ENCODE measurements around the gene TMPRSS13.

The TMPRSS13 gene

DNA sequence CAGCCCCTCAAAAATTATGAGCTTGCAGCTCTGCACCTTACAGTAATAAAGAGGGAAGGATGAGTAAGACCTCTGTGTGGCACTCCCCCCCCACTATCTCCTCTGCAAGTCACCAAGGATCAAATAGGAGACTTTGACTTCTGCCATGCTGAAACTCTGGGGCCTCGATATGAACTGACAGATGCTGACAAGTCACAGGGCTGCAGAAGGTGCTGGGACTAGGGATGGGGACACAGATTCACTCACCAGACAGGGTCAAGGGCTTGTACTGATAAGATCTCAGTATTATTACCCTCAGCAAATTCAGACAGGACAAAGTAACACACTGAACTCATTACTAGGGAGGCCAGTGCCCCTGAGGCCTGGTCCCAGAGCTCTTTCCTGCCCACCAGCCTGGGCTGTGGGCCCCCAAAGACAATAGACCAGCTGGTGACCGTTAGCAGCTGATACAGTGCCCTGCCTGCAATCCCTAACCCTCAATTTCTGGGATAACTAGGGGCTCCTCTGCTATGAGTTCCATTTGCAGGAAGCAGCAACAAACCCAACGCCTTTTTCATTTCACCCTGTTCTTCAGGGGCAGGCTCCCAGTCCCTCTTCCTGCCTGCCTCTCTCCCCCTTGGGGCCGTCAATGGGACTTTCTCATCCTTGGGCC is 20.1 kb downstream of the TMPRSS13 start:
- ATAC-seq (ENCODE audit: insufficient read depth, low read depth) (no peak), DNase-seq (peak; percentile 16)
- no peaks in the 10 kb centered on the region for H3K36me3 ChIP-seq (ENCODE audit: insufficient read depth, low read length)
- H3K9me3 ChIP-seq (ENCODE audit: insufficient read depth, low read length, severe bottlenecking) = no peaks in the 10 kb centered on the region
- no peak overlapping the region for H3K9ac ChIP-seq (ENCODE audit: low read depth, low read length)
- no peak overlapping the region for H3K4me3 ChIP-seq (ENCODE audit: low read depth in 1 of 2, low read length in 2 of 2)
- no peaks in the 10 kb centered on the region for H4K20me1 ChIP-seq (ENCODE audit: insufficient read depth, low read length)
- H3K4me1 ChIP-seq (ENCODE audit: insufficient read depth, low read length) = peaks cover 54% of the 10 kb centered on the region
- no peak for TF ChIP-seq EZH2 (IDR thresholded peaks at IDR 0.05; ENCODE audit: borderline replicate concordance, low read depth, low read length, severe bottlenecking)
- TF ChIP-seq, protein P1, sequence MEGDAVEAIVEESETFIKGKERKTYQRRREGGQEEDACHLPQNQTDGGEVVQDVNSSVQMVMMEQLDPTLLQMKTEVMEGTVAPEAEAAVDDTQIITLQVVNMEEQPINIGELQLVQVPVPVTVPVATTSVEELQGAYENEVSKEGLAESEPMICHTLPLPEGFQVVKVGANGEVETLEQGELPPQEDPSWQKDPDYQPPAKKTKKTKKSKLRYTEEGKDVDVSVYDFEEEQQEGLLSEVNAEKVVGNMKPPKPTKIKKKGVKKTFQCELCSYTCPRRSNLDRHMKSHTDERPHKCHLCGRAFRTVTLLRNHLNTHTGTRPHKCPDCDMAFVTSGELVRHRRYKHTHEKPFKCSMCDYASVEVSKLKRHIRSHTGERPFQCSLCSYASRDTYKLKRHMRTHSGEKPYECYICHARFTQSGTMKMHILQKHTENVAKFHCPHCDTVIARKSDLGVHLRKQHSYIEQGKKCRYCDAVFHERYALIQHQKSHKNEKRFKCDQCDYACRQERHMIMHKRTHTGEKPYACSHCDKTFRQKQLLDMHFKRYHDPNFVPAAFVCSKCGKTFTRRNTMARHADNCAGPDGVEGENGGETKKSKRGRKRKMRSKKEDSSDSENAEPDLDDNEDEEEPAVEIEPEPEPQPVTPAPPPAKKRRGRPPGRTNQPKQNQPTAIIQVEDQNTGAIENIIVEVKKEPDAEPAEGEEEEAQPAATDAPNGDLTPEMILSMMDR (IDR thresholded peaks at IDR 0.05; ENCODE audit: borderline replicate concordance, extremely low read depth, low read length, poor library complexity, severe bottlenecking) = no peak
- H3K4me2 ChIP-seq (ENCODE audit: insufficient read depth, low read length) = peak overlapping the region; percentile 66; the same call in 1 of the 2 replicates
- H3K27ac ChIP-seq (ENCODE audit: low read length) = peak overlapping the region; percentile 88
- H3K79me2 ChIP-seq (ENCODE audit: insufficient read depth, low read length) = no peaks in the 10 kb centered on the region; the same call in 1 of the 2 replicates
- no peaks in the 10 kb centered on the region for H3K27me3 ChIP-seq (ENCODE audit: insufficient read depth, low read length, poor library complexity)
- no peak overlapping the region for H2AFZ ChIP-seq (ENCODE audit: low read depth, low read length)

DNA sequence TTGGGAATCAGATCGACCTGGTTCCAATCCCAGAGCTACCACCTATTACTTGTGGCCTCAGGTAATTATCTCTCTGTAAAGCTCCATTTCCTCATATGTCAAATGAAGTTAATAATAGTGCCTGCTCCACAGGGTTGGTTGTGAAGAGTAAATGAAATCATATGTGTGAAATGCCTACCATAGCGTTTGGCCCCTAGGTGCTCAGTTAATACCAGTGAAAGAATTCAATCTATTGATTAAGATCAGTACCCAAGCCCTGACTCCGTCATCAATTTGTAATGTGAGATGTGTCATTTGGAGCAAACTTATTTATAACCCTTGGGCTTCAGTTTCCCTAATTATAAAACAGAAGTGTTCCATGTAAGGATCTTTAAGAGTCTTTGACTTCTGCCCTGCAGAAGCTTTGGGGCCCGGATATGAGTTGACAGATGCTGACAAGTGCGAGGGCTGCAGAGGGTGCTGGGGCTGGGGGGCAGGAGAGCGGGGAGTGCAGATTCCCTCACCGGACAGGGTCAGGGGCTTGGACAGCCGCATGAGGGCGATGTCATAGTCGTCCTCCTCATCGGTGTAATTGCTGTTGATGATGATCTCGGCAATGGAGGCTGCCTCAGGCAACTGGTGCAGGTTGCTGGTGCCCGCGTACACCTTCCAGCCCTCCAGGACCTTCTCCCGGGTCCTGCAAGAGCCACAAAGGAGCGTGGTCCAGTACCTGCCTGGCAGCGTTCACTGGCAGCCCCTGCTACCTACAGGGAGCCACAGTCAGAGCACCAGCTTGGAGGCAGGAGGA is 20.9 kb downstream of the TMPRSS13 start:
- H3K9ac ChIP-seq (ENCODE audit: low read depth, low read length) = peak overlapping the region; percentile 59
- H3K9me3 ChIP-seq (ENCODE audit: insufficient read depth, low read length, severe bottlenecking) = no peaks in the 10 kb centered on the region
- peak overlapping the region; percentile 19 to 56; a peak in 3 of 4 replicates for H3K4me3 ChIP-seq (ENCODE audit: low read depth in 1 of 2, low read length in 2 of 2)

DNA sequence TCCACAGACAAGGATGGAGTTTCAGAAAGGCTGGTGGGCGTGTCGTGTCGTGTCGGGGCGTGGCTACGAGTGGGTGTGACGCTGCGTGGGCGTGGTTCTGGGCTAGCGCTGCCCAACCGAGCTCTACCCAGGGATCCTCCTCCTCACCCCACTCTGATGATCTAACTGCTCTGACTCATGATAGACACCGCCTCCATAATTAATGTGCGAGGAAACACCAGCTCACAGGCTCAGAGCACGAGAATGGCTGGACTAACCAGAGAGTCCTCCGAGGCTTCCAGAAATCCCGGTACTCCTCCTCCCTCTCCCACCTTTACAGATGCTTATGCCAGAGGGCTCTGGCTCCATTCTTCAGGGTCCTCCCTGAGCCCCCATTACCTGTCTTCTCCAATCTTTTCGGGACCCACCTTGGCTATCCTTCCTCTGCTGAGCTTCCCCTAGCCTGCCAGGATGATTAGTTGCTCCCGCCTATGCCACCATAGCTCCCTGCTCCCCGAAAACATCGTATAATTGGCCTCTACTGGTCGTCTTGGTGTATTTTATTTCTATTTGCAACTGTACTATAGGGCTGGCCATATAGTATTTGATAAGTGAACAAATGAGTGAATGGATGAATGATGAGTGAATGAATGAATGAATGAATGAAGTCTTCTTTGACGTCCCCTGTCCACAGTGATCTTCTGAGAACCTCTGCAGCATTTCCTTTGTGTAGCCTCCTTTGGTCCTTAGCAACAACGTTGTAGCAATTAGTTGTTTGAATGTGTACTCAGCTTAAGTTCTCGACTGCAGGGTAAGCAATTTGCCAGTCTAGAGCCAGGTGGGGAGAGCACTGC is 21.7 kb downstream of the TMPRSS13 start:
- H2AFZ ChIP-seq (ENCODE audit: low read depth, low read length) = peak overlapping the region; percentile 56; the same call in 1 of the 2 replicates
- H3K4me2 ChIP-seq (ENCODE audit: insufficient read depth, low read length) = peak overlapping the region; percentile 66
- peak overlapping the region; percentile 19 to 56; a peak in 3 of 4 replicates for H3K4me3 ChIP-seq (ENCODE audit: low read depth in 1 of 2, low read length in 2 of 2)
- DNase-seq (peak; percentile 88), ATAC-seq (ENCODE audit: insufficient read depth, low read depth) (peak; percentile 93)
- peak overlapping the region; percentile 88 for H3K27ac ChIP-seq (ENCODE audit: low read length)
- TF ChIP-seq, protein P1 (IDR thresholded peaks at IDR 0.05; ENCODE audit: borderline replicate concordance, extremely low read depth, low read length, poor library complexity, severe bottlenecking) = no peak
- no peaks in the 10 kb centered on the region for H3K9me3 ChIP-seq (ENCODE audit: insufficient read depth, low read length, severe bottlenecking)
- peak overlapping the region; percentile 59 for H3K9ac ChIP-seq (ENCODE audit: low read depth, low read length)
- no peaks in the 10 kb centered on the region; the same call in 1 of the 2 replicates for H3K79me2 ChIP-seq (ENCODE audit: insufficient read depth, low read length)
- H3K36me3 ChIP-seq (ENCODE audit: insufficient read depth, low read length) = no peaks in the 10 kb centered on the region
- H4K20me1 ChIP-seq (ENCODE audit: insufficient read depth, low read length) = no peaks in the 10 kb centered on the region
- no peaks in the 10 kb centered on the region for H3K27me3 ChIP-seq (ENCODE audit: insufficient read depth, low read length, poor library complexity)
- peaks cover 50% of the 10 kb centered on the region for H3K4me1 ChIP-seq (ENCODE audit: insufficient read depth, low read length)

More for the DNA sequence above, 20.9 kb downstream of the TMPRSS13 start:
- peak; percentile 3 for DNase-seq
- H3K27me3 ChIP-seq (ENCODE audit: insufficient read depth, low read length, poor library complexity) = no peaks in the 10 kb centered on the region
- peaks cover 50% of the 10 kb centered on the region for H3K4me1 ChIP-seq (ENCODE audit: insufficient read depth, low read length)
- H3K4me2 ChIP-seq (ENCODE audit: insufficient read depth, low read length) = peak overlapping the region; percentile 66
- H2AFZ ChIP-seq (ENCODE audit: low read depth, low read length) = no peak overlapping the region
- H4K20me1 ChIP-seq (ENCODE audit: insufficient read depth, low read length) = no peaks in the 10 kb centered on the region
- no peaks in the 10 kb centered on the region for H3K36me3 ChIP-seq (ENCODE audit: insufficient read depth, low read length)
- no peak for TF ChIP-seq EZH2 (IDR thresholded peaks at IDR 0.05; ENCODE audit: borderline replicate concordance, low read depth, low read length, severe bottlenecking)
- TF ChIP-seq, protein P1 (IDR thresholded peaks at IDR 0.05; ENCODE audit: borderline replicate concordance, extremely low read depth, low read length, poor library complexity, severe bottlenecking) = no peak
- no peaks in the 10 kb centered on the region; the same call in 1 of the 2 replicates for H3K79me2 ChIP-seq (ENCODE audit: insufficient read depth, low read length)
- no peak for ATAC-seq (ENCODE audit: insufficient read depth, low read depth)
- peak overlapping the region; percentile 88 for H3K27ac ChIP-seq (ENCODE audit: low read length)
